T-helper 2 cell (primary cell): Measurements from ENCODE around the gene SLC9A9.
"Not testable (repeated sequence)": the region's sequence is repeated elsewhere in the genome, so short reads cannot be mapped to it uniquely, and the experiment has no call there.

Source experiments
- DNase-seq, 5 experiments: peaks; one replicate each; pipeline versions ENCODE4 v3.0.0 to v3.0.0-alpha.2; 2012 to 2022

The SLC9A9 gene

GRCh38 chr3:143753456-143753855 lies 94.8 kb downstream of the SLC9A9 start:
- DNase-seq: peak in 1 of 5 experiments; percentile 3

DNA sequence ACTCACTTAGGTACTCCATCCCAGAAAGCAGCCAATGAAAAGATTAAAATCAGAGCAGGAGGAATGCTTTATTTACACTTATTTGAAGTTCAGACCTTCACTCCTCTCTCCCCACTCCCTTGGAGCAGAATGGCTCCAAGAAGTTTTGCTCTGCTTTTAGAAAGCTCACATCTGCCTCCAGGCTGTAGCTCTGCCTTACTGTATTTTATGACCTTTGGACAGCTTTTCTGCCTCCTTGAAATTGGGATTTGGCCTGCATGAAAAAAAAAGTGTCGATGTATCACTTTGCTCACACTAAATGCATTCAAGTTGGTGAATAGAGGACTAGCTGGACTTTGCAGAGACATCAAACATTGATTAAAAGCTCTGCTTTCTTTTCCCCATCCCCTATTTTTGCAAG lies 95.3 kb downstream of the SLC9A9 start:
- DNase-seq: no peak

- peak in 2 of 5 experiments; percentile 1 to 82 for DNase-seq
These were observed 96.6 kb downstream of the SLC9A9 start for GRCh38 chr3:143751643-143752178.

DNA sequence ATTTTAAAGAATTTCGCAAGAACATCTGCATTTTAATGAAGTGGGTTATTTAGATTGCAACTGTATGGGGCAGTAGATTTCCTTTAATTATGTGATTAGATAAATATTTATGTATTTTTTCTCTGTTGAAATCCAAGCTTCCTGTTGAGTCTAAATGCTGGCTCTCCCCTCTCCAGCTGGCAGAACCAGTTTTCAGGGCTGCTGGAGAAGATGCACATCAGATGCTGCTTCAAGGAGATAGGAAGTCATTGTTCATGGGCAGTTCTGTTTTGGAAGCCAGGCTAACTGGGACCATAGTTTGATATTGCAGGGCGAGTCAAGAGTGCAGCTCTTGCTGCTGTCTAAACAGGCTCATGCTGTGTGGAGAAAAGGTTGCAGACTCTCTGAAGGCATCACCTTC lies 97.4 kb downstream of the SLC9A9 start:
- peak in 1 of 5 experiments; percentile 5 for DNase-seq

DNA sequence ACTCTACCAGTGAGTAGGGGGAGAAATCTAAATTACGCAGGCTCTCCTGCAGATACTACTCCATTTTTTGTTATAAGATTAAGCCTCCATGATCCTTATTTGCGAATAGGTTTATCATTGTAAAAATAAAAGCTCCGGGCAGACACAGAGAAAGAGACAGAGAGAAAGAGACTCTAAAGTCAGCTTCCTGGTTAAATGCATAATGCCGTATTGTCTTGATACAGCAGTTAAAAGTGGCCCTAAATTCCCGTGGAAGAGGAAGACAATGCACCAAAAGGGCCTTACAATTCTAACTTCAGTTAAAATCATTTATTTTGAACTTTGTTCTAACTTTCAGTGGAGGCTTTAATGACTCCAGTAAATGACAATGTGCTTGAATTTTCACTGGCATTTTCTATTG lies 98.3 kb downstream of the SLC9A9 start:
- no peak for DNase-seq

GRCh38 chr3:143737065-143737464 lies 111.2 kb downstream of the SLC9A9 start:
- no peak for DNase-seq

- no peak for DNase-seq
These were observed 111.9 kb downstream of the SLC9A9 start for GRCh38 chr3:143736205-143736997.

GRCh38 chr3:143731776-143732175 lies 116.5 kb downstream of the SLC9A9 start:
- no peak for DNase-seq

DNA sequence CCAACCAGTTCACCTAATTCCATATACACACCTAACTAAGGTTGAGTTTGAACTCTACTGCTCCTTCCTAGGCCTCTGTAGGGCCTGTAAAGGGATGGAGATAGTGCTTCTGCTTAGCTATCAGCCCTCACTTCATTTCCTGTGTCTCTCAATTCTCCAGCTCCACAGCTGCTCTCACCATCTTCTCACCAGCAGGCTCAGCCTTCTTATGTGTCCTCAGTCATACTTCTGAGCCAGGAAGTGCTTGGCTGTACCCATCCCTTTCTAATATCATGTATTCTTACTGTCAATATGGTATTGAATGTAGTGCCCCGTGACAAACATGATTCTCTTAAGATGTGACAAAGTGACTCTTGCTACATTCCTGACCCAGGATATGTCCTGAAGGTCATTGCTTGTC lies 116.9 kb downstream of the SLC9A9 start:
- DNase-seq: peak in 1 of 5 experiments; percentile 14

- no peak for DNase-seq
These were observed 120.9 kb downstream of the SLC9A9 start for GRCh38 chr3:143727391-143727790.

GRCh38 chr3:143726727-143727126 lies 121.5 kb downstream of the SLC9A9 start:
- DNase-seq: no peak

DNA sequence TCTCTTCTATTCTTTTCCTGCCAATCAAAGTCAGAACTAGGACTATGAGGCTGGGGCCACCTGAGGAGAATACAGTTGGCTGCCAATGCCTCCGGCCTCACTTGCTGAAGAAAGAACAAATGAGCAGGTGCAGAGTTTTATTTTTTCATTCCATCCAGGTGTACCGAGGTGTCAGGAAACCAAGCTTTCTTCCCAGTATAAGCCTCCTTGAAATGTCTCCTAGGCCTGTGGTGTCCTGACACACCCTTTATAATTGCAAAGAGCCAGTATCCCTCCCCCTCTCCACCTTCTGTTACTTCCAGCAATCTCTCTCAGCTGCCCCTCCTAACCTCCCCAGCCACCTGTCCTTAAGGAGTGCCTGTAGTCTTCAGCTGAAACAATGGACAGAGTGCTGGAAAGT lies 127.9 kb downstream of the SLC9A9 start:
- no peak for DNase-seq

- no peak for DNase-seq
These were observed 129.8 kb downstream of the SLC9A9 start for GRCh38 chr3:143718463-143718862.

GRCh38 chr3:143716731-143717130 lies 131.5 kb downstream of the SLC9A9 start:
- DNase-seq: no peak

GRCh38 chr3:143712522-143712921 lies 135.7 kb downstream of the SLC9A9 start:
- DNase-seq: no peak

DNA sequence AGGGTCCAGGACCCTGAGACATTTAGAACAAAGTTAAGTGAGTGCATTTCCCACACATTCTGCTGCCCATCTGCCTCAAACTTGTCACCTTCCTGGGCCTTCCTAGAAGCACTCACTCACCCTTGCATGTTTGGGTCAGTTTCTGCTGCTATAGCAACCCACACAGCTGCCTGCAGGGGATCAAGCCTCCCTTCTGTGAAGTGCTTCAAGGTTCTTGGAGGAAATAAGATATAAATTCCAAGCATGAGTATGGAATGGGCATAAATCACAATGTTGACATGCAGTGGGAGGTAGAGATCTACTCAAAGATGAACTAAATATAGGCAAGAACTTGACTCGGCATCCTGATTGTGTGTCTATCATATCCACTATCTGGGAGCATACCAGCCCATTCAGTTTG lies 140.4 kb downstream of the SLC9A9 start:
- no peak for DNase-seq

GRCh38 chr3:143700431-143700975 lies 147.8 kb downstream of the SLC9A9 start:
- DNase-seq: peak in 1 of 5 experiments; percentile 10

DNA sequence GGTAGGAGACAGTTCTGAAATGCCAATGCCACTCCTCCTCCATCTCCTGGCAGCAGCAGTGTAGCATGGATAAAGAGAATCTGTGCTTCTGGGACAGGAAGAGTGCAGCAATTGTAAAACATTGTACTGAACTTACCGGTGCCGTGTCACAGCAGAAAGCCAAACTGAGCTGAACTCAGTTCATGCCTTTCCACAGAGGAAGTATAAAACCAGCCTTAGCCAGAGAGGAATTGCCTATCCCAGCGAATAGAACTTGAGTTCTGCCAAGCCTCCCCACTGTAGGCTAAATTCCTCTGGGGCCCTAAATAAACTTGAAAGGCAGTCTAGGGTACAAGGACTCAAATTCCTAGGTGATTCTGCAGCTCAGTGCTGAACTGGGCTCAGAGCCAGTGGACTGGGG lies 148.8 kb downstream of the SLC9A9 start:
- no peak for DNase-seq

DNA sequence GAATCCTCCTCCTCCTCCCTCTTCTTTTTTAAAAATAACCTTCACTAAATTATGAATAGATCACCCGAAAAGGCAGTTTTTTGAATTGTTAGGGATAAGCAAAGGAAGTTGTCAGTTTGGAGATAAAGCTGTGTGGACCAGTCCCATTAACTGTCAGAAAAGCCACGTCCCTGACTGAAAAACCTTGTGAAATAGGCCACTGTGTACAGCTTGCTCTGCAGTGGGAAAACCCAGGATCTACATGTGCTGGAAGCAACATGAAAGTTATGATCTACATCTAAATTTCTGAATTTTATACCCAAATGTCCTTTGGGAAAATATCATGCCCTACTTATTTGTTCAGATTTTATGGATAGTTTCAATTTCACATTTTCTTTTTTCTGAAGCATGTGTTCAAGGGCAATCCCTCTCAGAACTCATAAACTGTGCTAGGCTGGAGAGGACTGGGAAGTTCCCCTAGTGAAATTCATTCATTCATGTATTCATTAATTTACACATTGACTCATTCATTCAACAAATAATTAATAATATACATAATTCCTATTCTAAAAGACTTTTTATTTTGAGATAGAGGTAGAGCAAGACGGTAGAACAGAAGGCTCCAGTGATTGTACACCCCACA lies 149.5 kb downstream of the SLC9A9 start:
- no peak for DNase-seq

DNA sequence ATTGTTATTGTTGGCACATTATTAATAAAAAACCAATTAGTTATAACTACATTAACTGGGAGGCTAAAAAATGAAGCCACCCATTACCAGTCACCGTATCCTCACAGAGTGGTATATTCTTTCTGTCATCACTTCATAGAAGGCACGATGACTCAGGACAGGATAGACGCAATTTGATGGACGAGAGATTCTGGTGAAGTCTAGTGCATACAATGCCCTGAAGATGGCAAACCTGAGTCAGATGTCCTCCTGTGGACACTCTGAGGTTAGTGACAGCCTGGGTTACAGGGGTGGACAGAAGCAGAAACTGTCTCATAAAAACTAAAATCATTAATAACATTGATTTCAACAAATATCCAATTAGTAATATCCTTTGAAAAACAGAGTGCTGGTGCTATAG lies 150.3 kb downstream of the SLC9A9 start:
- DNase-seq: no peak

- DNase-seq: not testable (repeated sequence)
These were observed 152.9 kb downstream of the SLC9A9 start for GRCh38 chr3:143695333-143695732.

GRCh38 chr3:143693506-143693905 lies 154.8 kb downstream of the SLC9A9 start:
- no peak for DNase-seq

DNA sequence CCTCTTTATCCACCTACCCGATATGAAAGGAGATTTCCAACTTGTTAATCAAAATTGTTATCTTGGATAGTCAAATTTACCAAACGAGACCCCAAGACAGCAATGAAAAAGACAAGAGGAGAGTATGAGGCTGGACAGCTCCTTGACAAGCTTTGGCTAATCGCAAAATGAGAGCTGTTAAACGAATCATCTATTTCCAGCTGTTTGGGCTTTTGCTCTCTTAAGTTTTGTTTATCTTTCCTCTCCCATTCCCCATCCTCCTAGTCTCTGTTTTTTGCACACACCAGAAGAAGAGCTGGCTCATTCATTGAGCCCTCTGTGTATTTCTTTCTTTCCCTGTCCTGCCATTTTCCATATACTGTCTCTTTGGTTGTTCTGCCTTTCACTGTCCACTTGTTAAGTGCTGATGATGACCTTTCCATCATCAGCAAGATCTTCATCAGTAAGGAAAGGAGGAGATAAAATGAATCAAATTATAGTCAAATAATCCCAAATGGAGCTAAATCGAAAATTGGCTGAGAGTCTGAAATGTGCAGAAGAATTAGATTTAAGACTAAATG lies 161.6 kb downstream of the SLC9A9 start:
- no peak for DNase-seq
